GM10847 (cell line): ENCODE results near the gene SEC14L5.

Source experiments
- POLR2A ChIP-seq: IDR thresholded peaks from 2 replicates; pipeline ENCODE4 v1.6.1; 2011; ENCODE audit not compliant: insufficient read length; ENCODE audit errors: extremely low read depth

Gene SEC14L5

DNA sequence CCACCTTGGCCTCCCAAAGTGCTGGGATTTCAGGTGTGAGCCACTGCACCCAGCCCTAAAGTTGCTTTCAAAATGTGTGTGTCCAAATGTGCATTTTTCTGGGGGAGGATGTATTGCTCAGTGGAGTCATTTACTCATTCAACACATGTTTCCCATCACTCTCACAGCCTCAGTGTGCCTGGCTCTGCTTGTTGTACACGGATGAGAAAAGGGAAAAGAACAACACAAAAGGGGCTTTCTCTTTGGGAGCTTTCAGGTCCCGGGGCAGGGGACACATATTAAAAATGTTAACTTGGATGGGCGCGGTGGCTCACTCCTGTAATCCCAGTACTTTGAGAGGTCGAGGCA lies 19.5 kb upstream of the SEC14L5 start:
- no peak for TF ChIP-seq POLR2A

DNA sequence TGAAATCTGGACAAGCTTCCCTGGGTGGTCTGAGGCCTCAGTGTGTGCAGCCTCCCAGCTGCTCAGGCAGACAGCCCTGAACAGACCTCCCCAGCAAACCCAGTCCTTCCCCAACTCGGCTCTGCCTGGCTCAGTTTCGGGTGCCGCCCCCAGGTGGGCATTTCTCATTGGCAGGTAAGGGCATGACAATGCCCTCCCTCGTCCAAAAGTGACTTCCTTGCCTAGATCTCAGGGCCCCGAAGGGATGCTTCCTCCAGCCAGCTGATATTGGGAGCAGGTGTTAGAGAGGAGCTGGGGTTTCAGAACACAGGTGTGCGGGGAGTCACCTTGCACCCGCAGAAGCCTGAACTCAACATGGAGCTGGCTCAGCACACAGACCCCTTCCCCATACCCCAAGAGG lies 17.4 kb upstream of the SEC14L5 start:
- no peak for TF ChIP-seq POLR2A

DNA sequence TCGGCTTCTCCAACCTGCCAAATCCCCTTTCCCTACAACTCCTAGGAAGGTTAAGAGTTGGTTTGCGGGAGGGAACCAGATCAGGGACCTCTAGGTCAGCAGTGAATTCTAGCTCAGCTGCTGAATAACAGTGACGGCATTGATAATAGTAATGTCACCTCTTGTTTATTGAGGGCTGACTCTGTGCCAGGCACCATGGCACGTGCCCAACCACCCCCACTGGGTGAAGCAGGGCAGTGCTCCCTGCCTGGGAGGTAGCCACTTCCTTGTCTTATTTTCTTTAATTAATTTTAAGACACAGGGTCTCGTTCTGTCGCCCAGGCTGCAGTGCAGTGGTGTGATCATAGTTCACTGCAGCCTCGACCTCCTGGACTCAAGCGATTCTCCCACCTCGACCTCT lies 15.6 kb upstream of the SEC14L5 start:
- no peak for TF ChIP-seq POLR2A

DNA sequence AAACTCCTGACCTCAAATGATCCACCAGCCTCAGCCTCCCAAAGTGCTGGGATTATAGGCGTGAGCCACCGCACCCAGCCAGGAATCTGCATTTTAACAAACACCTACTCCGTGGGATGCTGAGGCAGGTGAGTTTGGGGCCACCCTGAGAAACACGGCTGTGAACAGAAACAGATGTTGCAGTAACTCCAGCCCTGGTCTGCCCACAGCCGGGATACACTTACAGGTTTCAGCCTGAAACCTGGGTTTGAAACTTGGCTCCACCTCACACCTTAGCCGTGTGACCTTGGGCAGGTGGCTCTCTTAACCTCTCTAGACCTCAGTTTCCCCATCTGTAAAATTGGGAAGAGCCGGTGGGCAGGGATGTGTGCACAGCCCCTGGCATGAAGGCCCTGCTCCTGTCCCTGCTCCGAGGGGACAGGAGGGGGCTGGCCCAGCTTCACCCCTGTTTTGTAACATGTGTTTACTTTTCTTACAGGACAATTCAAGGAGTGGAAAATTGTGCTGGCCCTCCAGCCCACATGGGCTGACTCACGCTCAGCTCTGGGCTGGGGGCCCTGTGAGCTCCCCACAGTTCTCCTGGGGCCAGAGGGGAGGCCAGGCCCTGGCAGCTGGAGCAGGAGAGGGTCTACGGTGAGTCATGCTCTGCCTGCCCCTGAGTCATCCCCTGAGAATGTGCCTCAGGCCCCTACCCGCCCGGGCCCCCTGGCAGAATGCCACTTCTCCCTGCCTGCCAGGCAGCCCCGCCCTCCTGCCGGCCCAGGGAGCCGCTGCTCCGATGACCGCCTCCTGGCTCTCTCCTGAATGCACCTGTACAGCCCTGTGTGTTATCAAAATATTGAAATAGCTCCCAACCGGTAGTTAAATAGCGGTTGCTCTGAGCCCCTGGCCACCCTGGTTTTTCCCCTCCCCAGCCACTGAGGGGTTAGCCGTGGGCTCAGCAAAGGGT lies 13.5 kb upstream of the SEC14L5 start:
- no peak for TF ChIP-seq POLR2A

DNA sequence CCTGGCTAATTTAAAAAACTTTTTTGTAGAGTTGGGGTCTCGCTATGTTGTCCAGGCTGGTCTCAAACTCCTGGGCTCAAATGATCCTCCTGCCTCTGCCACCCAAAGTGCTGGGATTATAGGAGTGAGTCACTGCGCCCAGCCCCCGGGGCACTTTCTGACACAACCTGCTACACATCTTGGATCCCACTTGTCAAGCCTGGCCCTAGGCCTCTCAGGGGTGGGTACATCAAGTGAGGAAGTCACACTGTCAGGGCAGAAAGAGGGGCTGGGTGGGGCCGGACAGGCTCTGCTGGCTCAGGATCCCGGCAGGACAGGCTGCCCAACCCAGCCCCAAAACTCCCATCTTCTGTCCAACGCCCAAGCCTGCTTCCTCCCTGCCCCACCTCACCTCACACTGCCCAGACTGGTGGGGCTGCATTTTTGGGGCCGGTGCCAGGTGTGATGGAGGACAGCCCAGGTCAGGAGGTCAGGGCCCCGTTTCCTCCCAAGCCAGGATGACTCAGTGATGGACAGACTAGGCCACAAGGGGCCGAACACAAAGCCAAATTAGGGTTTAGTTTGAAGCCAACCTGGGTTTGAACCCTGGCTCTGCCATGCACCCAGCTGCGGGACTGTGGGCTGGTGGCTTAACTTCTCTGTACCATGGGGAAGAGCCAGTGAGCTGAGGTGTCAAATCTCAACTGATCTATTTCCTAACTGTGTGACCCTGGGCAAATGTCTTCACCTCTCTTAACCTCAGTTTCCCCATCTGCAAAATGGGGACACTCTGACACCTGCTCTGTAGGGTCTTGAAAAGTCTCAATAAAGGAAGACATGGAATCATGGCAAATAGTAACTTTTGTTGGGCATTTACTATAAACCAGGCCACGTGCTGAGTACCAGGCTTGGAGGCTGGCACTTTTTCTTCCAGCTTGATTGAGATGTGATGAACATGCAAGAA lies 12.3 kb upstream of the SEC14L5 start:
- TF ChIP-seq POLR2A, result no peak

DNA sequence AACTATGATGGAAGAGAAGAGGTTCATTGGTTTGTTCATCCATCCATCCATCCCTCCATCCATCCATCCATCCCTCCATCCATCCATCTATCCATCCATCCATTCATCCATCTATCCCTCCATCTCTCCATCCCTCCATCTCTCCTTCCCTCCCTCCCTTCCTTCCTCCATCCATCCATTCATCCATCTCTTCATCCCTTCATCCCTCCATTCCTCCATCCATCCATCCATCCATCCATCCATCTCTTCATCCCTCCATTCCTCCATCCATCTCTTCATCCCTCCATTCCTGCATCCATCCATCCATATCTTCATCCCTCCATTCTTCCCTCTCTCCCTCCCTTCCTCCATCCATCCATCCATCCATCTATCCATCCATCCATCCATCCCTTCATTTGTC lies 11.2 kb upstream of the SEC14L5 start:
- TF ChIP-seq POLR2A, result no peak

DNA sequence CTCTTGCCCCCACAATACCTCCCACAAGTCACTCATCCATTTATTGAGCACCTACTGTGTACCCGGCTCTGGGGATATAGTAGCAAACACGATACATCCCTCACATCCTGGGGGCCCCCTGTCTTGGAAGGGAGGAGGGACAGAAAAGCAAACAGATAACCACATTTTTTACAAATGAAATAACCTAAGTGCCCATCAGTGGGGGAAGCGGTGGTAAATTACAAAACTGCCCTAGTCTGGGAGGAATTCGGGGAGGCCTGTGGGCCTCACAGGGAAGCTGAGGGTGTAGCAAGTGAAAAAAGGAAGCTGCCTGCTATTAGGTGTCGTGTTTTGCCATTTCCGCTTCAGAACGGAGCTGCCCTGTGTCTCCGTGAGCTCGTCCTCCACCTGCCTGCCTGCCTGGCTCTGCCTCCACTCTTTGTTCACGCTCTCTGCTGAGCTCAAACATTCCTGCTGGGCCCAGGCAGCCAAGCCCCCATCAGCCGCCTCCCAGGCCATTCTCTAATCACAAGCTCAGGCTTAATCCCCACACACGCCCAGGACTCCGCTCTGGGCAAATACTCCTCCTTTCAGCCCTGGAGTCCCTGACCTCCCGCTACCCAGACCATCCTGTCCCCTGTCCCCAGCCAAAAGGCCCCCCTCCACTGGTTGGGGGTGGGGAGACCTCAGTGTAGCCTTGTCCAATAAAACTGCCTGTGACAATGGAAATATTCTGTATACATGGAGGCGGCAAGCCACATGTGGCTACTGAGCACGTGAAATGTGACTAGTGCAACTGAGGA lies 10.2 kb upstream of the SEC14L5 start:
- TF ChIP-seq POLR2A, result no peak

DNA sequence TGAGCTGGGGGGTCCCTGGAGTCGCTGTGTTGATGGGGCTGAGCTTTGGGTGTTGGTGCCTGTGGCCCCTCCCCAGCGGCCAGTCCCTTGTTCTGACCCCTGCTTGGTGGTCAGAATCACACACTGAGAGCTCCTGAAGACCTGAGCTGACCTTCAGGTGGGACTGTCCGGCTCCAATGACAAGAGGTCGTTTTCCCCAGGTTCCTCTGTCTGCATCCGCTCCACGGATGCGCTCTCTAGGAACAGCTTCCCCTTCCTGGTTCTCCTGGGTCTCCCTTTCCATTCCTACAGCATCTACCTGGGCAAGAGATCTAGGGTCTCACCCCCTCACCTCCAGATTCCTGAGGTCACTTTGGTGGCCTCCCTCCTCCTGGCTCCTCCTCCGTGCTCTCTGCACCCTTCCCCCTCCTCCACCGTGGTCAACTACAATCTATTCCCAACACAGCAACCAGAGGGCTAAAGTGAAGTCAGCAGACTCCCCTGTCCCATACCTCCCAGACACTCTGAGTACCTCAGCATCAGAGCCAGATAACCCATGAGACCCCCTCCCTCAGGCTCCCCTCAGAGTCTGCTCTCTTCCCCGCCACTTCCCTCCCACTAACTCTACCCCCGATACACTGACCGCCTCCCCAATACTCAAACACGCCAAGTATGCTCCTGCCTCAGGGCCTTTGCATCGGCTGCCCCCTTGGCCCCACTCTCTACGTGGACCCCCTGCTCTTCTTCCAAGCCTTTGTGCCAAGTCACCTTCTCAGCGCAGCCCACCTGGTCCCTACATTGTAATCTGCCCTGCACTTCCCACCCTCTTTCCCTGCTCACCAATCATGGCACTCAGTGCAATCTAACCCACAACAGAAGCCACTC lies 9.0 kb upstream of the SEC14L5 start:
- no peak for TF ChIP-seq POLR2A

DNA sequence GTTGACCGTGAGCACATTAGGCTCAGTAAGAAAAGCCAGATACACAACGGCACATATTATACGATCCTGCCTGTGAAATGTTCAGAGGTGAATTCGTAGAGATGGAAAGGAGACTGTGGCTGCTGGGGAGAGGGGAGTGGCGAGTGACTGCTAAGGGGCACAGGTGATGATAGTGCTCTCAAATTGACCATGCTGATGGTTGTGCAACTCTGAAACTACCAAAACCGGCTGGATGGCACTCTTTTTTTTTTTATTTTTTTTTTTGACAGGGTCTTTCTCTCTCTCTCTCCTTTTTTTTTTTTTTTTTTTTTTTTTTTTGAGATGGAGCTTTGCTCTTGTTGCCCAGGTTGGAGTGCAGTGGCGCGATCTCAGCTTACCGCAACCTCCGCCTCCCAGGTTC lies 8.1 kb upstream of the SEC14L5 start:
- TF ChIP-seq POLR2A, result no peak

DNA sequence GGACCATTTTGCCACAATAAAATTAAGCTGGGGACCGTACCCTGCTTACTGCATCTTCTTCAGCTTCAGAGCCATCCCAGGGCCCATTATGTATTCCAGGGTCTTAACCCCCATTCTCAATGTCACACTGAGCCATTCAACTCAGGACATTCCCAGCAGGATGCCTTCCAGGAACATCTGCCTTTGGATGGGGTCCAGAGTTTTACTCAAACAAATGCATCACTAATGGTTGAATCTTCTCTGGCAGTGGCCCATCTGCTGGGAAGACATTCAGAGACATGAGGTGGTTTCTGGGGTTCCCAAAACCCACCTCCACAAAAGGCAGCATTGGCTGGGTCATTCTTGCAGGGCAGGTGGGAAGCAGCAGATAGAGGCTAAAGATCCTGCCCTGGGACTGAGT lies 3.4 kb upstream of the SEC14L5 start:
- TF ChIP-seq POLR2A, result no peak

DNA sequence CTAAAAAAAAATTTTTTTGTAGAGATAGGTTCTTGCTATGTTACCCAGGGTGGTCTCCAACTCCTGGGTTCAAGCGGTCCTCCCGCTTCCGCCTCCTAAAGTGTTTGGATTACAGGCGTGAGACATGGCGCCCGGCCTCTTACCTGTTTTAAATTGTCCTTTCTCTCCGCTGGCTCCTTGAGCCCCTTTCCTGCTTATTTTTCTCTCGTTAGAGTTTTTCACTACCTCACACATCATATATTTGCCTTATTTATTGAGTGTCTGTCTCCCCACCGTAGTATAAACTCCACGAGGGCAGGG lies 760 bp upstream of the SEC14L5 start:
- TF ChIP-seq POLR2A, result no peak

DNA sequence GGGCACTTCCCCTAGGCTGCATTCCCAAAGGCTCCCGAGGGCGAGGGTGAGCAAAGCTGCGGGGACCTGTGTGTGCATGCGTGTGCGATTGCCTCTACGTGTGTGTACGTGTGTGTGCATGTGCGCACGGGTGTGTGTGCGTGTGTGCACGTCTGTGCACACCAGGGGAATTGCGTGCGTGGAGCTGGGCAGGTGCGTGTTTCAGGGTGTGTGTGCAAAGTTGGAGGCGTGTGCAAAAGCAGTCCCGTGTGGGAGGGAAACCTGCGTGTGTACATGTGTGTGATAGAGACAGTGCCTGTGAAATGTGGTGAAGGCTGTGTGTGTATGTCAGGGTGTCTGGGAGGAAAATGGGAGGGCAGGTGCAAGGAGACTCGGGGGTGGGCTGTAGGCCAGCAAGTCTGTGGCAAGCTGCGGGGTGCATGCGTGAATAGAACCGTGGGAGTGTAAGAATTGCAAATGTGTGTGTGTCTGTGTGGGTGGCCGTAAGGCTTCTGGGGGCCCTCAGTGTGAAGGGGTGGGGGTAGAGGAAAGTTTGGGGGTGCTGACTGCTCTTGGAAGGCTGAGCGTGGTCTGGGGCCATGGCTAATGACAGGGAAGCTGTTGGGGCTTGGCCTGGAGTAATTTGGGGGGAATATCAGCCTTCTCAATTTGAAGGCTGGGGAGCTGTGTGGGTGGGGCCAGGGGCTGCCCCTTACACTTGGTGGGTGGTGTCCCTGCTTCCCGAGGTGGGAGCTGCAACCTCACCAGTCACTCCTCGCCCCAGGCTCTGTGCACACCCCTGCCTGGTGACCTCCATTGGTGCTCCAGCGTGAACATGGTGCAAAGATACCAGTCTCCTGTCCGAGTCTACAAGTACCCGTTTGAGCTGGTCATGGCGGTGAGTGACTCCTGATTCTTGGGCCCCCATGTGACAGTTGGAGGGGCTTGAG lies 644 bp downstream of the SEC14L5 start:
- no peak for TF ChIP-seq POLR2A

DNA sequence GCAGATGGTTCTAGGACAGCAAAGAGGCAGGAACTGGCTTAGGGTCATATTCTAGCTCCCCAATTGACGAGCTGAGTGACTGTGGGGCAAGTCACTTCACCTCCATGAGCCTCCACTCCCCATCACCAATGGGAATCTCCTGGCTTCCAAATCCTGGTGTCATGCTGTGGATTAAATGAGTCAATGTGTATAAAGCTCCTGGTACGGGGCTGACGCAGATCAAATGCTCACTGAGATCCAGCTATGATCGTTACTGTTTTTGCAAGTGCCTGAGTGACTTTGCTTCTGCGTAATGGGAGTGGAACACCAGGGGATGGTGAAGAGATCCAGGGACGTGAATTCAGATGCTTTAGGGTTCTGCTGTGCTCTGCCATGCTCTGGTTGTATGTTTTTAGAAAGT lies 2.4 kb downstream of the SEC14L5 start:
- no peak for TF ChIP-seq POLR2A

DNA sequence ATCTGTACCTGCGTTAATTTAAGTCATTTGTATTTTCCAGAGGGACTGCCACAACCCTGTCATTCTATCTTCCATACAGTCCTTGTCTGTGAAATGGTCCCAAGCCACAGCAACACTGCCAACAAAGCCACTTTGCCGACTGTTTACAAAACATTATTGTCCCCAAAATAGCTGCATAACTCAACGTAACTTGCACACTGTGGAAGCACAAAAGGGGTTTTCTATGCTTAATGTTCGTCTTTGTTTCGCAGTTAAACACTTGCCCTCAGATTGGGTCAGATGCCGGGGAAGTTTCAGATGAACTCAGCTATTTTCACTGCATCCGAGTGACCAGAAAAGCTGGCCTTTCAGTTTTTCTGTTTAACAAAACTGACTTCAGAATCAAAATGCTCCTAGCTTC lies 4.6 kb downstream of the SEC14L5 start:
- no peak for TF ChIP-seq POLR2A
